IPS-20b (cell line): ENCODE measurements around the gene H6PD.

Experiments used
- H3K27ac ChIP-seq: one replicate; pipeline ENCODE4 v1.5.1; 2013; ENCODE audit warnings: low read length
- H3K27me3 ChIP-seq: 2 replicates; pipeline ENCODE4 v1.6.1; 2013; ENCODE audit warnings: mild to moderate bottlenecking, low read length, inconsistent platforms; ENCODE audit not compliant: insufficient read depth
- H3K36me3 ChIP-seq: 2 replicates; pipeline ENCODE4 v1.6.1; 2013; ENCODE audit warnings: low read depth, mild to moderate bottlenecking, inconsistent platforms, low read length, moderate library complexity; ENCODE audit not compliant: insufficient read depth
- H3K4me1 ChIP-seq: 2 replicates; pipeline ENCODE4 v1.6.1; 2013; ENCODE audit warnings: mild to moderate bottlenecking, control low read depth, inconsistent platforms, low read length, moderate library complexity; ENCODE audit not compliant: insufficient read depth
- H3K4me3 ChIP-seq: 2 replicates; pipeline ENCODE4 v1.5.1; 2013; ENCODE audit warnings: mild to moderate bottlenecking, low read length, inconsistent platforms
- H3K9ac ChIP-seq: 2 replicates; pipeline ENCODE4 v1.6.1; 2013; ENCODE audit warnings: low read depth, mild to moderate bottlenecking, inconsistent platforms, low read length, moderate library complexity
- H3K9me3 ChIP-seq: 2 replicates; pipeline ENCODE4 v1.6.1; 2013; ENCODE audit warnings: mild to moderate bottlenecking, low read depth, low read length, inconsistent platforms; ENCODE audit not compliant: insufficient read depth

Gene H6PD, protein sequence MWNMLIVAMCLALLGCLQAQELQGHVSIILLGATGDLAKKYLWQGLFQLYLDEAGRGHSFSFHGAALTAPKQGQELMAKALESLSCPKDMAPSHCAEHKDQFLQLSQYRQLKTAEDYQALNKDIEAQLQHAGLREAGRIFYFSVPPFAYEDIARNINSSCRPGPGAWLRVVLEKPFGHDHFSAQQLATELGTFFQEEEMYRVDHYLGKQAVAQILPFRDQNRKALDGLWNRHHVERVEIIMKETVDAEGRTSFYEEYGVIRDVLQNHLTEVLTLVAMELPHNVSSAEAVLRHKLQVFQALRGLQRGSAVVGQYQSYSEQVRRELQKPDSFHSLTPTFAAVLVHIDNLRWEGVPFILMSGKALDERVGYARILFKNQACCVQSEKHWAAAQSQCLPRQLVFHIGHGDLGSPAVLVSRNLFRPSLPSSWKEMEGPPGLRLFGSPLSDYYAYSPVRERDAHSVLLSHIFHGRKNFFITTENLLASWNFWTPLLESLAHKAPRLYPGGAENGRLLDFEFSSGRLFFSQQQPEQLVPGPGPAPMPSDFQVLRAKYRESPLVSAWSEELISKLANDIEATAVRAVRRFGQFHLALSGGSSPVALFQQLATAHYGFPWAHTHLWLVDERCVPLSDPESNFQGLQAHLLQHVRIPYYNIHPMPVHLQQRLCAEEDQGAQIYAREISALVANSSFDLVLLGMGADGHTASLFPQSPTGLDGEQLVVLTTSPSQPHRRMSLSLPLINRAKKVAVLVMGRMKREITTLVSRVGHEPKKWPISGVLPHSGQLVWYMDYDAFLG

DNA sequence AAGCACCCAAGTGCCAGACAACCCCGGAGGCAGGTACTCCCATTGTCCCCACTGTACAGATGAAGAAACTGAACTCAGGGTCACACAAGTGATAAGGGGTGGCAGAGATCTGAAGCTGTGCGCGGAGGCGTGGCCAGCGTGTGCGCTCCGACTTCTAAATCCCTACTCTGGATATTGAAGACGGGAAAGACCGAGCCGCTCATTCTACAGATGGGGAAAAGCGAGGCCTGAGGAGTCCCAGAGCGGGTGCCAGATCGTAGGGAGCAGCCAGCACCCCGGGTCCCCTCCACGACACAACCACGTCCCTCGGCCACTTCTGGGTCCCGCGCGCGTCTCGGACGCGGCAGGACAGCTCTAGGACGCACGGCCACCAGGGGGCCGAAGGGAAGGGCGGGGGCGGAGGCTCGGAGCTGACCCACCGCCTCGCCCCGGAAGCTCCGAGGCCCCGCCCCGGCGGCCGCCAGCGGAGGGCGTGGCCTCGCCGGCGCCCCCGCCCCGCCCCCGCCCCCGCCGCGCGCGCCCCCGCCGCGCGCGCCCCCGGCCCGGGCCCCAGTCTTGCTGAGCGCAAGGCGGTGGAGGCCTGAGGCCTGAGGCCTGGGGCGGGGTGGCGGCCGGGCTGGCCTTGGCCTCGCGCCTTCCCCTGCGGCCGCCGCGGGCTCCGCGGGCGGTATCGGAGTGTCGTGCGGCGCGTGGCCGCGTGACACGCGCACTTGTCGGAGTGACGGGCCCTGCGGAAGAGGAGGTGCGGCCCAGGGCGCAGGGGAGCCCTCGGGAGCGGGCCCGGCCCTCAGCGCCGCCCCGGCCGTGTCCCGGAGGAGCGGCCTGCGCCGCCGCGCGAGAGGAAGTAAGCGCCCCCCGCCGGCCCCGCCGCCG is at the start of gene H6PD:
Gene H6PD, plus strand, starts transcription at position 552 of the 873 bp plus-strand sequence. CDS start 10,161 bp downstream, outside the sequence.
- no peaks in the 10 kb centered on the region for H3K27me3 ChIP-seq
- peaks cover 7% of the 10 kb centered on the region; the same call in 1 of the 2 replicates for H3K4me1 ChIP-seq
- H3K27ac ChIP-seq, result no peak within 1 kb of the TSS

DNA sequence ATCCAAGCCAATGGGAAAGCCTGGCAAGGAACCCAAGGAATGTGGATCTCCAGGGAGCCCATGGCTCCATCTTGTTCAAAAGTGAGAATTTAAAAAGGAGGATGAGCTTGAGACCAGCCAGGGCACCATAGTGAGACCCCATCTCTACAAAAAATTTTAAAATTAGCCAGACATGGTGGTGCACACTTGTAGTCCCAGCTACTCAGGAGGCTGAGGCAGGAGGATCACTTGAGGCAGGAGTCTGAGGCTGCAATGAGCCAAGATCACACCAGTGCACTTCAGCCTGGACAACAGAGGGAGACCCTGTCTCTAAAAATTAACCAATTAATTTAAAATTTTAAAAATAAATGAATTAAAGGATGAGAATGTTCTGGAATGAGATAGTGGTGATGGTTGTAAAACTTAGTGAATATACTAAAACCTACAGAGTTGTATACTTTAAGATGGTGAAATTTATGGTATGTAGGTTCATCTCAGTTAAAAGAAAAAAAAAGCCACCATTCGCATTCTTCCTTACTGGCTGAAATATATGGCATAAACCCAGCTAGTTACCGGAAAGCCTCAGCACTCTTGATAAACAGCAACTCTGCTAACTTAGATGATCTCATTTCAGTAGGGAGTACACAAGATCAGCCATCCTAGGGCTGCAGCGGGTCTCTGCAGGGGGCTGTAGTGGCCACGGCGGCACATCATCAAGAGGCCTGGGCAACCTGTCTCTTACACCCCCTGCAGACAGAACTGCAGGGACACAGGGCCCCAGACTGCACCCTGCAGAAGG is 48.3 kb upstream of the H6PD start:
- no peak overlapping the region for H3K27ac ChIP-seq
- no peaks in the 10 kb centered on the region for H3K36me3 ChIP-seq
- H3K27me3 ChIP-seq, result peaks cover 36% of the 10 kb centered on the region
- no peak overlapping the region for H3K9ac ChIP-seq
- no peak overlapping the region for H3K4me3 ChIP-seq
- peaks cover 6% of the 10 kb centered on the region; the same call in 1 of the 2 replicates for H3K4me1 ChIP-seq
- H3K9me3 ChIP-seq, result no peaks in the 10 kb centered on the region

More for the DNA sequence above, at the start of gene H6PD:
- Histone ChIP-seq H3K9me3 (no peaks in the 10 kb centered on the region), H3K36me3 (no peaks in the 10 kb centered on the region), H3K4me3 (peak within 1 kb of the TSS; percentile 85), H3K9ac (peak within 1 kb of the TSS; percentile 85)

- Histone ChIP-seq H3K36me3 (no peaks in the 10 kb centered on the region), H3K4me1 (peaks cover 6% of the 10 kb centered on the region; the same call in 1 of the 2 replicates), H3K9ac (no peak overlapping the region), H3K9me3 (no peaks in the 10 kb centered on the region), H3K4me3 (no peak overlapping the region), H3K27me3 (peaks cover 29% of the 10 kb centered on the region), H3K27ac (no peak overlapping the region)
Observed at GRCh38 chr1:9187004-9187403, 47.6 kb upstream of the H6PD start.

DNA sequence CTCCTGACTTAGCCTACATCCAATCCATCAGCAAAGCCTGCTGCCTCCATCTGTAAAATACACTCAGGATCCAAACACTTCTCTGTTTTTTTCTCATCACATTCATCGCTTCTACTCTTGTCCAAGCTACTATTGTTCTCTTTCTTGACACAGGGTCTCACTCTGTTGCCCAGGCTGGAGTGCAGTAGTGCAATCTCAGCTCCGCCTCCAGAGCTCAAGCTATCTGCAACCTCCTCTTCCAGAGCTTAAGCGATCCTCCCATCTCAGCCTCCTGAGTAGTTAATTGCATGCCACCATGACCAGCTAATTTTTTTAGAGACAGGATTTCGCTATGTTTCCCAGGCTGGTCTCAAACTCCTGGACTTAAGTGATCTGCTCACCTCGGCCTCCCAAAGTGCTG is 44.3 kb upstream of the H6PD start:
- no peaks in the 10 kb centered on the region; the same call in 1 of the 2 replicates for H3K4me1 ChIP-seq
- H3K27ac ChIP-seq, result no peak overlapping the region
- H3K27me3 ChIP-seq, result no peaks in the 10 kb centered on the region
- H3K4me3 ChIP-seq, result no peak overlapping the region
- no peaks in the 10 kb centered on the region for H3K9me3 ChIP-seq
- no peak overlapping the region for H3K9ac ChIP-seq
- no peaks in the 10 kb centered on the region for H3K36me3 ChIP-seq

DNA sequence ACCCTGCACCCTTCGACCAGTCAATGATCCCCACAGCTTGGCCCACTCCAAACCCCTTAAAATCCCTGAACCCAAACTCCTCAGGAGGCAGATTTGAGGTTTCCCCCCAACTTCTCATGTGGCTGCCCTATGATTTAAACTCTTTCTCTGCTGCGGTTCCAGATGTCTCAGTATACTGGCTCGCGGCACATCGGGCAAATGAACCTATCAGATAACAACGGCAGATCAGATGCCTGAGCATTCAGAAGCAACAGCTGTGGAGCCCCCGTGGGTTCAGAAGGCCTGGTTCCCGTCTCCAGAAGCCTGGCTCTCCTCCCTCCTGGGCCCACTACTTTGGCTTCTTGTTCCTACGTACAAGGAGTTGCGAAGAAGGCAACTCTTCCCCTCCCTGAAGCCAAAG is 43.3 kb upstream of the H6PD start:
- Histone ChIP-seq H3K4me1 (no peaks in the 10 kb centered on the region; the same call in 1 of the 2 replicates), H3K4me3 (no peak overlapping the region), H3K9ac (no peak overlapping the region), H3K9me3 (no peaks in the 10 kb centered on the region), H3K36me3 (no peaks in the 10 kb centered on the region), H3K27ac (no peak overlapping the region), H3K27me3 (no peaks in the 10 kb centered on the region)

DNA sequence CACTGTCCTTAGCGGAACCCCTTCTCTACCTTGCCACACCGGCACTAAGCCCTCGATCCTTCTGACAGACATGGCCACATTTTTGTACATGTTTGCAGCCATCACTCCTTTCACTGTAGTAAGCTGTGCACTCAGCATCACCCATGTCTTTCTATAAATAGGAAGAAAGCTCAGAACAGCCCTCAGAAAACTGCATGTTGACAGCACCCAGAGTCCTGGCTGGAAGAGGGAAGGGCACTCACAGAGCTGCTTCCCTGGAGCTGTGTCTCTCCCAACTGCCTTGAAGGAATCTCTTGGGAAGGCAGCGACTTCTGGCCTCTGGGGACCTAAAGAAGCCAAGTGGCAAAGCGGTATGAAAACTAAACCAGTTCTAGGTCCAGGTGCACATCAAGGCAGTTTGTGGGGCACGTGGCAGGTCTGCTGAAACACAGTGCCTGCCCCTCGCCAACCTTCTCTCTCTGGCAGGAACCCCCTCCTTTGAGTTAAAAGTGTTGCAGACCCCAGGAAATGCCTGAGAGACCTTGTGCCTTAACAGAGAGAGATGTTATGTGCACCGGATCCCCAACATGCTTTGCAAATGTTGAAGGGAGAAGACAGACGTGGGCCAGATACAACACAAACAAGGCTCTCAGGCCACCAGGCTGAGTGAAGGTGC is 41.9 kb upstream of the H6PD start:
- Histone ChIP-seq H3K9ac (no peak overlapping the region), H3K27ac (no peak overlapping the region), H3K9me3 (no peaks in the 10 kb centered on the region), H3K27me3 (peaks cover 13% of the 10 kb centered on the region), H3K4me3 (no peak overlapping the region), H3K36me3 (no peaks in the 10 kb centered on the region), H3K4me1 (no peaks in the 10 kb centered on the region; the same call in 1 of the 2 replicates)

DNA sequence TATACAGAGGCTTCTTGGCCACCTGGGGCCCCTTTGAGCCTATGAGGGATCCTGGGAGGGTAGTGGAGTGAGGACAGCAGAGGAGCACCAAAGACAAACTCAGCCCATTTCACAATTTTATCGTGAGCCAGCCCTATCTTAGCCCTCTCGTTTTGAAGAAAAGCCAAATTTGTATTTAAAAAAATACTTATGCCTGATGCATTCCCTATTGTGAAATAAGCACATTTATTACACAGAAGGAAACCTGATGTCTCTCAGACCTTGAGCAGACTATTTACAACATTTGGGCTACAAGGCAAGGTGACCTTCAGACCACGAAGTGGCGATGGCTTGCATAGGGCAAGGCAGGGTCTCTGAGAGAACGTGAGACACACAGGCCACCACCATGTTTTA is 41.3 kb upstream of the H6PD start:
- Histone ChIP-seq H3K9ac (no peak overlapping the region), H3K27me3 (peaks cover 18% of the 10 kb centered on the region), H3K4me3 (no peak overlapping the region), H3K36me3 (no peaks in the 10 kb centered on the region), H3K27ac (no peak overlapping the region), H3K4me1 (no peaks in the 10 kb centered on the region; the same call in 1 of the 2 replicates), H3K9me3 (no peaks in the 10 kb centered on the region)

DNA sequence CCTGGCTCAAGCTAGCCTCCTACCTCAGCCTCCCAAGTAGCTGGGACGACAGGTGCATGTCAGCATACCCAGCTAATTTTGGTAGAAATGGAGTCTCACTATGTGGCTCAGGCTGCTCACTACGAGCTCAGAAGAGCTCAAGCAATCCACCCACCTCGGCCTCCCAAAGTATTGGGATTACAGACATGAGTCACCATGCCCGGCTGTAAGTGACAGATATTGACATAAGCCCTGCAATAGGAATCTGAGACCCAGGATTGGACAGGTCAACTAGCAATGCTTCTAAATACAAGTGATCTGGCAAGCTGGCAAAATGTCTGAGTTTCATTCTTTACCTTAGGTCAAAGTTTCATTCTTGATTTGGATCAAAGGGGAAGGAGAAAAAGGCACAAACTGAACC is 40.5 kb upstream of the H6PD start:
- Histone ChIP-seq H3K4me1 (no peaks in the 10 kb centered on the region; the same call in 1 of the 2 replicates), H3K27ac (no peak overlapping the region), H3K27me3 (peaks cover 26% of the 10 kb centered on the region), H3K9me3 (no peaks in the 10 kb centered on the region), H3K9ac (no peak overlapping the region), H3K4me3 (no peak overlapping the region), H3K36me3 (no peaks in the 10 kb centered on the region)

DNA sequence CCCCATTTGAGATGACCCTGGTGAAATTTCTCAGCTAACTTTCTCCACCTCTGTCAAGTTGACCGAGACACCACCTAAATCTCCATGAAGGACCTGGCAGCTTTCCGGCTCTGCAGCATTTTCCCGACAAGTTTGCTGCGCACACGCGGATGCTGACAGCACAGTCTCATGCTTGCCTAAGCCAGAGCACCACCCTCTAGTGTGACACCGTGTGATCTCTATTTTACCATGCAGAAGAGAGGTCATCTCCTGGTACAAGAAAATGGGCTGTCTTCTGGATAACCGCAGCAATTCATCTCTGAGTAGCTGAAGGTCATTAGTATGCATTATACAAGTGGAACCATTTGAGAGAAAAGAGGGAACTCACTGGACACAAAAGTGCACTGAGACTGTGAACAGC is 38.9 kb upstream of the H6PD start:
- no peaks in the 10 kb centered on the region for H3K9me3 ChIP-seq

GRCh38 chr1:9196129-9197040 is 38.2 kb upstream of the H6PD start:
- H3K4me1 ChIP-seq, result no peaks in the 10 kb centered on the region; the same call in 1 of the 2 replicates
- no peaks in the 10 kb centered on the region for H3K36me3 ChIP-seq
- no peaks in the 10 kb centered on the region for H3K9me3 ChIP-seq
- no peak overlapping the region for H3K4me3 ChIP-seq
- no peak overlapping the region for H3K9ac ChIP-seq
- H3K27ac ChIP-seq, result no peak overlapping the region
- H3K27me3 ChIP-seq, result peaks cover 50% of the 10 kb centered on the region

More for the DNA sequence above, 38.9 kb upstream of the H6PD start:
- Histone ChIP-seq H3K27ac (no peak overlapping the region), H3K27me3 (peaks cover 42% of the 10 kb centered on the region), H3K4me1 (no peaks in the 10 kb centered on the region; the same call in 1 of the 2 replicates), H3K9ac (no peak overlapping the region), H3K4me3 (no peak overlapping the region), H3K36me3 (no peaks in the 10 kb centered on the region)
